GM03348 (cell line): Measurements from ENCODE around the gene AUTS2.

Experiments
- DNase-seq: peaks from one replicate; pipeline ENCODE4 v3.0.0; 2012; ENCODE audit warnings: low spot score

The AUTS2 gene

GRCh38 chr7:70188901-70189650, 590.8 kb downstream of the AUTS2 start:
- peak; percentile 33 for DNase-seq

- no peak for DNase-seq
Observed at GRCh38 chr7:70189776-70190175, 591.5 kb downstream of the AUTS2 start.

- DNase-seq: peak; percentile 20
Observed at GRCh38 chr7:70190281-70190680, 592.0 kb downstream of the AUTS2 start.

- peak; percentile 22 for DNase-seq
Observed at GRCh38 chr7:70193514-70193913, 595.2 kb downstream of the AUTS2 start.

DNA sequence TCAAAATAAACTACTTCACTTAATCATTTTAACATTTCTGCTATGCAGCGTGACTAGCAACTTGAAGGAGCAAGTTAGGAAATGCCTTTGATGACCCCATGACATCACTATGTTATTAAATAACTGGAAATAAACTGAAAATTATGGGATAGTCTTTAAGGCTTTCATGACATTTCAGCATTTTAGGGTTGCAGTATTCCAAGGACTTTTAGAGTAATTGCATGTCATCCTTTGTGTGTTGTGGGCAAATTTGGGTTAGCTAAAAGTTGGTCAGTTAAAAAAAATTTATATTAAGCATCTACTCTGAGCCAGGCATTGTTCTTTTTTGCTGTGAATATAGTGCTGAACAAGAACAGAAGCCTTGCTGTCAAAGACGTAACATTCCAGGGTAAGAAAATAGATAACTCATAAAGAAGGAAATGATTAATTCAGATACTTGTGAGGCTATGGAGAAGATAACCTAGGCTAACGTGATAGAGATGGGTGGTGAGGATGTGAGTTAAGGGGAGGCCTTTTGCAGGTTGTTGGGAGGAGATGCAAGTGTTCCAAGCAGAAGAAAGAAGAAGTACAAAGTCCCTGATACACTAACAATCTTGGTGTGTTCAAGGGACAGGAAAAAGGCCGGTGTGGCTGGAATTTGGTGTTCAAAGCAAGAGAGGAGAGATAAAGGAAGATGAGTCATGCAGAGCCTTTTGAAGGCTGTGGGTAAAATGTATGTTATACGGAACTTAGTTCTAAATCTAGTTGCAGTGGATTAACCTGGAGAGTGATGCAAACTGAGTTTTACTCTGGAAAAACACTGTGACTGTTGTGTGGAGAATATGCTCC, 610.2 kb downstream of the AUTS2 start:
- no peak for DNase-seq

- DNase-seq: no peak
Observed at GRCh38 chr7:70210200-70210935, 612.1 kb downstream of the AUTS2 start.

DNA sequence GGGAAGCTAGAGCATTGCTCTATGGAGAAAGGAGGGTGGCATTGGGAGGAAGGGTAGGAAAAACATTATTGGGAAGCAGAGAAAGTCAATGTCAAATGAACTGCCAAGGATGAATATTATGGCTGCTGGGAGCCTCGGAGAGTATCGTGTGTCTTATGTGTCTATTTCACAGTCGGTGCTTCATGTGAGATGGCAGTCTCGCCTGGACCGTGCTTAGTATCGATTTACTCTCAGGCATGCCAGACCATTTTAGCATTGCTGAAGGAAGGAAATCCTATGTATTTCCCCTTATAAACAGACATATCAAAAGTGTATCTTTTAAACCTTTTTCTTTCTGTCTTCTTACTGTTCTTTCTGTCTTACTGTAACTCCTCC, 612.6 kb downstream of the AUTS2 start:
- no peak for DNase-seq

DNA sequence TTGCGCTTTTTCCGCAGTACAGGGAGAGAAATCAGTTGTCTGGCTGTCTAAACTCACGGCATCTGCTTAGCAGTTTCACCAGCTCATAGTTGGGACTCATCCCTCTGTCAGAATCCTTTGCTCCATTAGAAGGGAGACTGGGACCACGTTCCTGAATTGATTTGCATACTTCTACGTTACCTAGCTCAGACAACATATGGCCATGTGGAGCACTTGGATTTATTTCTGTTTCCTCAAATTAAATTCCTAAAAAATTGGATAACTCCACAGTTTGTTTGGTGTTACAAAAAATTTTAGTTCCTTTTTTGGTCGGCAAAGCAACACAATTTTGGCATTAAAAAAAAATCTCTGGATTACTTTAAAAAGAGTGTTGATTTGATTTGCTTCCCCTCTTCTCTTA, 614.0 kb downstream of the AUTS2 start:
- DNase-seq: no peak

DNA sequence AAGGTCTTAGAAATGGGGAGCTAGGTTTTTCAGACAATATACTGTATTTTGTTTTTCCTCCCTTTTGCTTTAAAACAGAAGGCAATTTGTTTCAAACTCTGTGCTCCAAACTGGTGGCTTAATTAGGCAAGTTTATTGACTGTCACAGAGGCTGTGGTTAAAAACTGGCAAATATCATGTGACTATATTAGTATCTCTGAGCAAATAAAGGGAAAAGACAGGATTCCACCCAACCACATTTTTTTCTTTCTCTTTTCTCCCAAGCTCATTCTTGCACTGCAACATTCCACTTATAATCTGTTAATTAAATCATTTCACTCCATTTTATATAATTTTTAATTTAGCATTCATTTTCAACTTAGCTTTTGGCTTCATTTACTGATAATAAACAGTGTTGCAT, 615.8 kb downstream of the AUTS2 start:
- DNase-seq: no peak

GRCh38 chr7:70215491-70215890, 617.2 kb downstream of the AUTS2 start:
- peak; percentile 55 for DNase-seq

- no peak for DNase-seq
Observed at GRCh38 chr7:70217571-70217970, 619.3 kb downstream of the AUTS2 start.

GRCh38 chr7:70218006-70218405, 619.7 kb downstream of the AUTS2 start:
- no peak for DNase-seq

GRCh38 chr7:70219061-70219460, 620.8 kb downstream of the AUTS2 start:
- no peak for DNase-seq

- DNase-seq: no peak
Observed at GRCh38 chr7:70229242-70229641, 631.0 kb downstream of the AUTS2 start.

DNA sequence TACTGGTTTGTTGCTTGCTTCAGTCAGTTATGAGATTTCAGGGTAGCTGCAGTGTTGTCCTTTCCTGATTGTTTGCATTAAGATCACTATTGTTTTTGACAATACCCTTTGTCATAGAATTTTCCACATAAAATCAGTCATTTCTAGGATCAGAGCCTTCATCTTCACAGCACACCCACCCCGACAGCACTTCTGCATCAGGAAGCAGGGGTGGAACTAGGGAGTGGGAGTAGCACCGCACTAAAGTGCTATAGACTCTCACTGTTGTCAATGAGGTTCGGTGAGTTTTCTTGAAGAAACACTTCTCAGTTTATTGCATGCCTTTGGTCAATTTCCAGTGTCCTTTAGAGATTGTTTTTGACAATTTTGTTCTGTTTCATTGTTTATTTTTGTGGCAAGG, 632.5 kb downstream of the AUTS2 start:
- no peak for DNase-seq

DNA sequence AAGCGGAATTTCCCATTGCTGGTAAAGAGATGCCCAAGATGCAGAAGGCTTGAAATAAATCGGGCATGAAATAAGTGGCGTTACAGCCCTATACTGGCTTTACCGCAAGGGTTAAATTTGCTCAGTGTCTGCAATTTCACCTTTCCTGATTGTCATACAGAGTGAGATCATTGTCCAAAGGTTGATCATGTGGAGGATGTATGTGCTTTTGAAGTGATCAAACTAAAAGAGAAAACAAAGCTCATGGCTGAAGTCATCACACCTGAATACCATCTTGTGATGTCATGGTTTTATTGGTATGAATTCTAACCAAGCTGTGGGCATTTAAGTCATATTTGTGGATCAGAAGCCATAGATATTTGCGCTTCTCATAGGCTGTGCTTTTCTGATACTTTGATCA, 635.5 kb downstream of the AUTS2 start:
- no peak for DNase-seq

- no peak for DNase-seq
Observed at GRCh38 chr7:70237256-70237655, 639.0 kb downstream of the AUTS2 start.

- DNase-seq: no peak
Observed at GRCh38 chr7:70237831-70238575, 639.7 kb downstream of the AUTS2 start.

DNA sequence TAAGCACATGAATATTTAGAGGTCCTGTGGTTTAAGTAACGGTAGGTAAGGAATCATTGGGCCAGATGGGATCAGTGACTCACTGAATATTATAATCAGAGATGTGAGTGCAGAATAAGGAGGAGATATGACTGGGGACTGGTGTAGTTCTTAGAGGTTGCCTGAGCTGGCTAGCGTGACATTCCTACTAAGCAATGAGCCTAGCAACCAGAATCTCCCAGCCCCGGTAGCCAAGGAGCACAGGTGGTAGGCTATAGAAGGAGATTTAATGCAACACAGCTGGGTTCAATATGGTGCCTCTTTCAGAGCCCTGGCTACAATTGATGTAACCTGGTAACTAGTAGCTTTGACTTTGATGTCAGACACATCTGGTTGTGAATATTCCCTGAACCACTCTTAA, 641.6 kb downstream of the AUTS2 start:
- DNase-seq: no peak

- no peak for DNase-seq
Observed at GRCh38 chr7:70240873-70241272, 642.6 kb downstream of the AUTS2 start.

DNA sequence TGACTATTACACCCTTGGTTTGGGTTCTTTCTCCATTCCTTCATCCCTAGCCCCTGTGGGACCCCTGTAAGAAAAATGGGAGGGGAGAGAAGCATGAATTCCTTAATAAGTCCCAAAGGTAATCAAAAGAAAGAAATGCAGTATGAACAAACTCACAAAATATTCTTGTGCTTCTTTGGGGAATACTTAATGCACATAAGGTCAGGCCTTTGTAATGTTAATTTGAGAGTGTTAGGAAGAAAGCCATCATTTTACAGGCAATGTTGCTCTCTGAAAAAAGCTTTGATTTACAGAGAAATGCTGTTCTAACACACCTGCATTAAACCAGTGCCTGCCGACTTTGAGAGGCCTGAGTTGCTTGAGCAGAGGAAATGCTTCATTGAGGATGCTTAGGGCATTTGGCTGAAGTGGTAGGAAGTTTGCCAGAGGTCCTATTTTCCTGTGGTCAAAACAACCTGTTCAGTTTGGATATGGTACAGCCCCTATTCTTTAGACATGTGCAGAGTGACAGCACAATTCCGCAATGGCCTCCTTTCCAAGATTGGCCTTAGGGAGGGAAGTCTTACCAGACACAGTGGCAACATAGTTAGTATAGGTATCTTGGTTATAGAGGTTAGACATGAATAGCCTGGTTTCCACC, 643.4 kb downstream of the AUTS2 start:
- DNase-seq: no peak

DNA sequence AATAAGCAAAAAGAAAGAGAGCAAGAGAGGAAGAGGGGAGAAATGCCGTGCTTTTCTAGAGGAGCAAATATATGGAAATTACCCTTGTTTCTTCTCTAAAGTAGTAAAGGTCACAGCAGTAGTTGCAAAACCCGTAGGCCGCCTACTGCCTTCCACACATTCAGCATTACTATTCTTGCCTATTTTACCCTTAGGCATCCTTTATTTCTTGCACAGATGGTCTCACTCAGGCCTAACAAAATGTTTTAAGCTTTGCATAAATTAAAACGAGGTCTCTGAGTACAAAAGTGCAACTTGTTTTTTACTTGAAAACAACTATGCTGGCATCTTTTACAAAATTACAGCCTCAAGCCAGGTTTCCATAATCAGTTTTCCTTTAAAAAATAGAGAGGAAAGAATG, 644.6 kb downstream of the AUTS2 start:
- no peak for DNase-seq
